ENCODE measurements around the gene SS18.

DNA sequence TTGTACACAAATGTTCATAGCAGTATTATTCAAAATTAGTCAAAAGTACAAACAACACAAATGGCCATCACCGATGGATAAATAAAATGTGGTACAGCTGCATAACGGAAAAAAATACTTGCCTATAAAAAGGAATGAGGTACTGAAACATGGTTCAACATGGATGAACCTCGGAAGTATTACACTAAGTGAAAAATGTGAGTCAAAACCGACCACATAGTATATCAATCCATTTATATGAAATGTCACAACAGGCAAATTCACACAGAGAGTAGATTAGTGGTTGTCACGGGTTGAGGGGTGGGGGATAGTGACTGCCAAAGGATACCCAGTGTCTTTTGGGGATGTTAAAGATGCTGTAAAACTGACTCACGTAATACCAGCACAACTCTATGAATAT lies 3.5 kb downstream of the SS18 start:
- TF ChIP-seq, protein P1, sequence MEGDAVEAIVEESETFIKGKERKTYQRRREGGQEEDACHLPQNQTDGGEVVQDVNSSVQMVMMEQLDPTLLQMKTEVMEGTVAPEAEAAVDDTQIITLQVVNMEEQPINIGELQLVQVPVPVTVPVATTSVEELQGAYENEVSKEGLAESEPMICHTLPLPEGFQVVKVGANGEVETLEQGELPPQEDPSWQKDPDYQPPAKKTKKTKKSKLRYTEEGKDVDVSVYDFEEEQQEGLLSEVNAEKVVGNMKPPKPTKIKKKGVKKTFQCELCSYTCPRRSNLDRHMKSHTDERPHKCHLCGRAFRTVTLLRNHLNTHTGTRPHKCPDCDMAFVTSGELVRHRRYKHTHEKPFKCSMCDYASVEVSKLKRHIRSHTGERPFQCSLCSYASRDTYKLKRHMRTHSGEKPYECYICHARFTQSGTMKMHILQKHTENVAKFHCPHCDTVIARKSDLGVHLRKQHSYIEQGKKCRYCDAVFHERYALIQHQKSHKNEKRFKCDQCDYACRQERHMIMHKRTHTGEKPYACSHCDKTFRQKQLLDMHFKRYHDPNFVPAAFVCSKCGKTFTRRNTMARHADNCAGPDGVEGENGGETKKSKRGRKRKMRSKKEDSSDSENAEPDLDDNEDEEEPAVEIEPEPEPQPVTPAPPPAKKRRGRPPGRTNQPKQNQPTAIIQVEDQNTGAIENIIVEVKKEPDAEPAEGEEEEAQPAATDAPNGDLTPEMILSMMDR (IDR thresholded peaks at IDR 0.05): no peak
- TF ChIP-seq POLR2AphosphoS5 (IDR thresholded peaks at IDR 0.05) (no peak), POLR2A (IDR thresholded peaks at IDR 0.05; ENCODE audit: low read depth) (no peak), EP300 (IDR thresholded peaks at IDR 0.05) (no peak)

Measured in esophagus muscularis mucosa (tissue), 4 donors.